AG04450 (cell line): ENCODE results near the gene NUCB1. TPM values are rescaled to one million over a fixed set of nuclear protein-coding genes. Genes with fewer than 3 reads are reported as not detected.

Source experiments
- CTCF ChIA-PET: fragments of 300-600, 350-600 bp; formaldehyde crosslinking; extraction: SDS; loops from one replicate; lab custom pipeline; 2022; ENCODE audit warnings: antibody characterized with exemption, inconsistent platforms; lab: Charles Lee
- POLR2A ChIA-PET: fragments of 350-600 bp; formaldehyde crosslinking; extraction: SDS; loops from one replicate; lab custom pipeline; 2021; ENCODE audit warnings: antibody characterized with exemption, inconsistent platforms; lab: Yijun Ruan, JAX
- DNase-seq: peaks from one replicate; pipeline ENCODE4 v3.0.0-alpha.2; 2011; ENCODE audit warnings: low read depth, low spot score
- H3K27ac ChIP-seq: one replicate; pipeline ENCODE4 v1.5.1; 2012; ENCODE audit warnings: low read depth, low read length, control low read depth
- H3K27me3 ChIP-seq: one replicate; pipeline ENCODE4 v1.6.0; 2012; ENCODE audit warnings: low read length; ENCODE audit not compliant: control insufficient read depth, insufficient read depth
- H3K4me3 ChIP-seq: 2 replicates; pipeline ENCODE4 v1.5.1; 2011; ENCODE audit warnings: mild to moderate bottlenecking, low read depth, low read length, control low read depth
- H3K9me3 ChIP-seq: 2 replicates; pipeline ENCODE4 v1.5.1; 2012; ENCODE audit warnings: low read length; ENCODE audit not compliant: control insufficient read depth, insufficient read depth
- polyA plus RNA-seq: library from polyadenylated mRNA; depleted of rRNA; stranded (reverse); fragments of >200 nt; gene quantifications from 2 replicates; pipeline ENCODE4 v1.2.3, GENCODE V29; 2011
- TF ChIP-seq, protein P1 (sequence below): IDR thresholded peaks from 2 replicates; pipeline ENCODE4 v1.5.1; 2011; ENCODE audit warnings: low read depth, low read length, control low read depth, inconsistent platforms

Gene NUCB1
- polyA plus RNA-seq, 1 experiment, result 123 TPM

DNA sequence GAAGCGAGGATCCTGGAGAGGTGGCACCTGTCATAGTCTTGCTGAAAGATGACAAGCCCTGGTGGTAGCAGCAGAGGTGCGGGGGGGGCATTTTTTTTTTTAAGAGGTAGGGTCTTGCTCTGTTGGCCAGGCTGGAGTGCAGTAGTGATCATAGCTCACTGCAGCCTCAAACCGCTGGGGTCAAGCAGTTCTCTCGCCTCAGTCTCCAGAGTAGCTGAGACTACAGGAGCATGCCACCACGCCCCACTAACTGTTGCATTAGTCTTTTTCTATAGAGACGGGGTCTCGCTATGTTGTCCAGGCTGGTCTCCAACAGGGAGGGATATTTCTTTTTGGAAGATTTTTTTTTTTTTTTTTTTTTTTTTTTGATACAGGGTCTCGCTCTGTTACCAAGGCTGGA lies 57.9 kb downstream of the NUCB1 start:
- CTCF ChIA-PET, result interaction anchor here (0.7 kb wide), 1 partner anchor 109 kb away, joined by 4 read pairs; no protein-coding TSS in a partner anchor
- no peak overlapping the region for H3K27ac ChIP-seq
- TF ChIP-seq, protein P1, sequence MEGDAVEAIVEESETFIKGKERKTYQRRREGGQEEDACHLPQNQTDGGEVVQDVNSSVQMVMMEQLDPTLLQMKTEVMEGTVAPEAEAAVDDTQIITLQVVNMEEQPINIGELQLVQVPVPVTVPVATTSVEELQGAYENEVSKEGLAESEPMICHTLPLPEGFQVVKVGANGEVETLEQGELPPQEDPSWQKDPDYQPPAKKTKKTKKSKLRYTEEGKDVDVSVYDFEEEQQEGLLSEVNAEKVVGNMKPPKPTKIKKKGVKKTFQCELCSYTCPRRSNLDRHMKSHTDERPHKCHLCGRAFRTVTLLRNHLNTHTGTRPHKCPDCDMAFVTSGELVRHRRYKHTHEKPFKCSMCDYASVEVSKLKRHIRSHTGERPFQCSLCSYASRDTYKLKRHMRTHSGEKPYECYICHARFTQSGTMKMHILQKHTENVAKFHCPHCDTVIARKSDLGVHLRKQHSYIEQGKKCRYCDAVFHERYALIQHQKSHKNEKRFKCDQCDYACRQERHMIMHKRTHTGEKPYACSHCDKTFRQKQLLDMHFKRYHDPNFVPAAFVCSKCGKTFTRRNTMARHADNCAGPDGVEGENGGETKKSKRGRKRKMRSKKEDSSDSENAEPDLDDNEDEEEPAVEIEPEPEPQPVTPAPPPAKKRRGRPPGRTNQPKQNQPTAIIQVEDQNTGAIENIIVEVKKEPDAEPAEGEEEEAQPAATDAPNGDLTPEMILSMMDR, result no peak
- H3K9me3 ChIP-seq, result no peaks in the 10 kb centered on the region; the same call in 1 of the 2 replicates
- H3K27me3 ChIP-seq, result no peaks in the 10 kb centered on the region
- POLR2A ChIA-PET, result no interaction called here
- no peak for DNase-seq
- no peak overlapping the region for H3K4me3 ChIP-seq

DNA sequence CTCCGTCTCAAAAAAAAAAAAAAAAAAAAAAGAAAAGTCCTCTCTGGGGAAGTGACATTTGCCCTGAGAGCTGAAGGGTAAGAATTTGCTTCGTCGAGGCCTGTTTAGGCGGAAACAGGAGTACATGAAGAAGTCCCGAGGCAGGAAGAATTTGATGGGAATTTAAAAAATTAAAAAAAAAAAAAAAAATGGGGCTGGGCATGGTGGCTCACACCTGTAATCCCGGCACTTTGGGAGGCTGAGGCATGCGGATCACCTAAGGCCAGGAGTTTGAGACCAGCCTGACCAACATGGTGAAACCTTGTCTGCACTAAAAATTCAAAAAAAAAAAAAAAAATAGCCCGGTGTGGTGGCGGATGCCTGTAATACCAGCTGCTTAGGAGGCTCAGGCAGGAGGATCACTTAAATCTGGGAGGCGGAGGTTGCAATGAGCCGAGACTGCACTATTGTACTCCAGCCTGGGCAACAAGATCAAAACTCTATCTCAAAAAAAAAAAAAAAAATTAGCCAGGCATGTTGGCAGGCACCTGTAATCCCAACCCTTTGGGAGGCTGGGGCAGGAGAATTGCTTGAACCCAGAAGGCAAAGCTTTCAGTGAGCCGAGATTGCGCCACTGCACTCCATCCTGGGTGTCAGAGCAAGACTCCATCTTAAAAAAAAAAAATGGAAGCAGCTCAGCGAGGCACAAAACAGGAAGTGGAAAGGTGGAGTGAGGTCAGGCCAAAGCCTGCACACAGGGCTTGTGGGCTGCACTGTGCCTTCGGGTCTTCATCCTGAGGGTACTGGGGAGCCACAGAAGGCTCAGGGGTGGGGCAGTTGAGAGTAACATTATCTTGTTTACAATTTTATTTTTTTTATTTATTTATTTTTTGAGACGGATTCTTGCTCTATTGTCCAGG lies 59.5 kb downstream of the NUCB1 start:
- TF ChIP-seq, protein P1, result no peak
- POLR2A ChIA-PET, result interaction anchor here (0.7 to 1.2 kb wide), 2 partner anchors 60 to 115 kb away, joined by 4 to 5 read pairs; partner anchors contain the start of gene NUCB1
- H3K4me3 ChIP-seq, result no peak overlapping the region
- no peak for DNase-seq
- H3K9me3 ChIP-seq, result no peaks in the 10 kb centered on the region; the same call in 1 of the 2 replicates
- no peak overlapping the region for H3K27ac ChIP-seq
- no peaks in the 10 kb centered on the region for H3K27me3 ChIP-seq
- CTCF ChIA-PET, result interaction anchor here (1.6 kb wide), 1 partner anchor 11 kb away, joined by 10 read pairs; no protein-coding TSS in a partner anchor

DNA sequence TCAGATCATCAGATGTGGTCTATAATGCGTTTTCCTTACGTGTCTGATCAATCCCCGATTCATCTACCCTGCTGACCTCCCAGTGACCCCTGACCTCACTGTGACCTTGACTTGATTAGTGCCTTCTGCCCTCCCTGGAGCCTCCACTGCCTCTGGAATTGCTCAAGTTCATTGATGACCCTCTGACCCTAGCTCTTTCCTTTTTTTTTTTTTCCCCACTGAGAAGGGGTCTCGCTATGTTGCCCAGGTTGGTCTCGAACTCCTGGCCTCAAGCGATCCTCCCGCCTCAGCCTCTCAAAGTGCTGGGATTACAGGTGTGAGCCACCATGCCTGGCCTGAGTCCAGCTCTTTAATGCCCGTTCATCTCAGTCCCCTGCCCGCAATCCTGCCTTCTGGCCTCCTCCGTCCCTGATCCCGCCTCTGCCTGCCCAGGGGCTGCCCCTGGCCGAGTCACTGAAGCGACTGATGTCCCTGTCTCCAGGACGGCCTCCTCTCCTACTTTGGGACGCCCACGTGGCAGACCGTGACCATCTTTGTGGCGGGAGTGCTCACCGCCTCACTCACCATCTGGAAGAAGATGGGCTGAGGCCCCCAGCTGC lies 61.0 kb downstream of the NUCB1 start:
- no peak overlapping the region for H3K27ac ChIP-seq
- DNase-seq, result no peak
- CTCF ChIA-PET, result interaction anchor here (0.7 to 1.6 kb wide), 3 partner anchors 10 to 173 kb away, joined by 3 to 10 read pairs (median 3); no protein-coding TSS in a partner anchor
- no peak overlapping the region for H3K4me3 ChIP-seq
- TF ChIP-seq, protein P1, result no peak
- POLR2A ChIA-PET, result interaction anchor here (0.6 to 1.3 kb wide), 4 partner anchors 20 to 90 kb away, joined by 3 to 4 read pairs (median 4); partner anchors contain the start of gene PPP1R15A
- H3K9me3 ChIP-seq, result peaks cover 3% of the 10 kb centered on the region; the same call in 1 of the 2 replicates
- H3K27me3 ChIP-seq, result no peaks in the 10 kb centered on the region

DNA sequence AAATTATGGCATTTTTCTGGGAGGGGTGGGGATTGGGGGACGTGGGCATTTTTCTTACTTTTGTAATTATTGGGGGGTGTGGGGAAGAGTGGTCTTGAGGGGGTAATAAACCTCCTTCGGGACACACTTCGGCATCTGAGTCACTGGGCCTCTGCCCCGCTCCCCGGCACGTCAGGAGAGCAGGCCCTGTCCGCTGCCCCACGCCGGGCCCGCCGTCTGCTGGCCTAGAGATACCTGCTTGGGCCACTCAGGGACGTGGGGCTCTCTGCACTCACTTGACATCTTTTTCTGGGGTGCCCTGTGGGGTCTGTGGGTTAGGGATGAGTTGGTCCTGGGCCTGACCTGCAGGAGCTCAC lies 61.5 kb downstream of the NUCB1 start:
- ChIA-PET POLR2A (interaction anchor here (0.6 to 1.3 kb wide), 4 partner anchors 14 to 90 kb away, joined by 4 to 11 read pairs (median 4); partner anchors contain the start of gene PPP1R15A), CTCF (interaction anchor here (0.7 kb wide), 1 partner anchor 119 kb away, joined by 3 read pairs; no protein-coding TSS in a partner anchor)
- TF ChIP-seq, protein P1, result no peak

More for the DNA sequence above, 61.5 kb downstream of the NUCB1 start:
- DNase-seq, result no peak
- peak overlapping the region; percentile 65 for H3K27ac ChIP-seq
- peaks cover 3% of the 10 kb centered on the region; the same call in 1 of the 2 replicates for H3K9me3 ChIP-seq
- H3K4me3 ChIP-seq, result no peak overlapping the region
- H3K27me3 ChIP-seq, result no peaks in the 10 kb centered on the region
